Stimulated activated naive CD4-positive, alpha-beta T cell (primary cell): ENCODE measurements around the gene RASL11B.

ENCODE experiments used
- DNase-seq, 6 experiments: peaks; one replicate each; lab custom pipeline; 2025; lab: John Stamatoyannopoulos, UW

RASL11B gene

GRCh38 chr4:52914051-52914605 is 52.0 kb downstream of the RASL11B start:
- DNase-seq: no peak

- DNase-seq: no peak
These were observed 53.1 kb downstream of the RASL11B start for GRCh38 chr4:52915191-52915590.

GRCh38 chr4:52915730-52916300 is 53.7 kb downstream of the RASL11B start:
- DNase-seq: no peak
